Activated CD4-positive, alpha-beta T cell treated with anti-CD3 and anti-CD28 coated beads, Interleukin-2, amount 50 U/mL, for 16 hours (primary cell): ENCODE data around the gene RAP1GAP2.
"Not testable (repeated sequence)": the region's sequence is repeated elsewhere in the genome, so short reads cannot be mapped to it uniquely, and the experiment has no call there.

Source experiments
- DNase-seq: peaks from one replicate; pipeline ENCODE4 v3.0.0-alpha.2; 2020

RAP1GAP2 gene

DNA sequence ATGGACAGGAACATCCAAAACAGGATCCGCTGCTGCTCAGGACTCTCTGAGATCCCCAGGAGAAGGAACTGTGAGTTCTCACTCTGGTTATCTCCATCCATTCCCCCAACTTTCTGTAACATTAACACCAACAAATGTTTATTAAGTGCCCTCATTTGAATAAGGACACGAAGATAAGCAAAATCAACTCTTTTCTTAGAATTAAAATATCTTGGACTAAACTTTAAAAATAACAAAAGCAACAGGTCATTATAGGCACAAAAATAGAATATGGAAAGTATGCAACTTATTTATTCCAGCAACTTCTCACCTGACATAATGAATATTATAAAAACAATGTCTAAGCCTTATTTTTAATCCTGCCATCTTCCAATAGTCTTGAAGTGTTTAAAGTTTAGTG is 267.3 kb downstream of the RAP1GAP2 start, which contains the start of gene OR1D5:
Gene OR1D5, minus strand, starts transcription at position 101 of the 400 bp plus-strand sequence. Its CDS starts 0 bp downstream, at position 101.
- DNase-seq: not testable (repeated sequence)

DNA sequence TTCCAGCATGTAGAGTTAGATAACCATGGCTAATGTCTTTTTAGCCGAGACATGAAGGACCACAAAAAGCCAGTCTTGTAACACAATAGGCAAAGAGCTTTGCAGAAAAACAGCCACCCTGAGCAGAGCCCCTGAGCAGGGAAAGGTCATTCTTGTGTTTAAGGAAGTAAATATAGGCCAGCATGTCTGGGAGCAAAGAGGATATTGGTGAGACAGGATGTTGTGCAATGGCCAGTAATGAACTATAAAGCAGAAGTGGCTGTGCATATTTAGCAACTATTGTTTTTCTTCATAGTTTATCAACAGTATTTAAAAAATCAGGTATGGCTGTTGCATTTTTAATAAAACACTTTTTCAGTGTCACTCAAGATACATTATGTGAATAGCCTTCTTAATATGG is 269.0 kb downstream of the RAP1GAP2 start:
- DNase-seq: not testable (repeated sequence)

DNA sequence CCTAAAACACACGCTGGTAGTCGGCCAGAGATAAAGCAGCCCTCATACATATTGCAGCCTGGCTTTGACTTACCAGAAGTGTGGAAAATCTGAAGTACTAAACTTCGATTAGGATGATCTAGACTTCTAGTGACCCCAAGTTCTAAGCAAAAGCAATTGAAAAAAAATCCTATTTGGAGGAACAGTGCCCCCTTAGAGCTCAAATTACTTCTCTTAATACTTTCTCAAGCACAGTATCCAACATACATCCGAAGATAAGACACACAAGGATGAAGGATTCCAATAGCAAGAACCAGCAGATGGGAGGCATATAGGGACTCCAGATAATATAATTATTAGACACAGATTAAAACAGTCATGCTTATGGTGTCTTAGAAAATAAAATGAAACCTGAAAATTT is 277.6 kb downstream of the RAP1GAP2 start:
- DNase-seq: not testable (repeated sequence)
